HUES64 (cell line): Measurements from ENCODE around the gene SDHB.

Experiments
- H3K27ac ChIP-seq: 2 replicates; pipeline ENCODE4 v1.7.0; 2013; ENCODE audit warnings: low read depth, low read length, inconsistent platforms
- H3K27me3 ChIP-seq: 2 replicates; pipeline ENCODE4 v1.6.1; 2013; ENCODE audit warnings: mild to moderate bottlenecking, low read length; ENCODE audit not compliant: insufficient read depth
- H3K36me3 ChIP-seq: 2 replicates; pipeline ENCODE4 v1.6.1; 2013; ENCODE audit warnings: mild to moderate bottlenecking, low read length; ENCODE audit not compliant: insufficient read depth
- H3K4me1 ChIP-seq: 2 replicates; pipeline ENCODE4 v1.6.1; 2013; ENCODE audit warnings: mild to moderate bottlenecking, low read length, moderate library complexity; ENCODE audit not compliant: insufficient read depth
- H3K4me3 ChIP-seq: 2 replicates; pipeline ENCODE4 v1.5.1; 2013; ENCODE audit warnings: mild to moderate bottlenecking, low read length, moderate library complexity
- H3K9ac ChIP-seq: 2 replicates; pipeline ENCODE4 v1.6.1; 2013; ENCODE audit warnings: mild to moderate bottlenecking, low read depth, low read length
- H3K9me3 ChIP-seq: 2 replicates; pipeline ENCODE4 v1.6.1; 2013; ENCODE audit warnings: low read depth, low read length; ENCODE audit not compliant: insufficient read depth
- WGBS: fragments of 150-250, 120-280 bp; methylation state at CpG from one replicate; pipeline ENCODE4 v1.1.7; 2013; ENCODE audit warnings: missing lambda C conversion rate; 5-methylcytosine and 5-hydroxymethylcytosine counted together

SDHB gene

GRCh38 chr1:17043676-17044075, 10.2 kb downstream of the SDHB start:
- Histone ChIP-seq H3K4me3 (no peak overlapping the region), H3K27ac (no peak overlapping the region), H3K9me3 (no peaks in the 10 kb centered on the region), H3K36me3 (peaks cover 57% of the 10 kb centered on the region), H3K4me1 (peaks cover 4% of the 10 kb centered on the region; the same call in 1 of the 2 replicates), H3K9ac (no peak overlapping the region), H3K27me3 (no peaks in the 10 kb centered on the region)
- 69% methylated on average over 4 of the region's 5 CpGs for WGBS

GRCh38 chr1:17040135-17040534, 13.7 kb downstream of the SDHB start:
- no peaks in the 10 kb centered on the region for H3K27me3 ChIP-seq
- H3K27ac ChIP-seq, result no peak overlapping the region
- H3K4me3 ChIP-seq, result no peak overlapping the region
- 95% methylated on average over 1 of the region's 1 CpG for WGBS
- no peak overlapping the region for H3K9ac ChIP-seq
- H3K36me3 ChIP-seq, result peaks cover 75% of the 10 kb centered on the region
- H3K9me3 ChIP-seq, result no peaks in the 10 kb centered on the region
- H3K4me1 ChIP-seq, result no peaks in the 10 kb centered on the region

GRCh38 chr1:17039522-17039921, 14.3 kb downstream of the SDHB start:
- 100% methylated on average over 1 of the region's 2 CpGs for WGBS
- peaks cover 68% of the 10 kb centered on the region for H3K36me3 ChIP-seq

GRCh38 chr1:17033481-17033880, 20.4 kb downstream of the SDHB start:
- Histone ChIP-seq H3K9me3 (no peaks in the 10 kb centered on the region), H3K4me1 (no peaks in the 10 kb centered on the region)
- 94% methylated on average over 4 of the region's 4 CpGs for WGBS

More at GRCh38 chr1:17039522-17039921, 14.3 kb downstream of the SDHB start:
- Histone ChIP-seq H3K4me1 (no peaks in the 10 kb centered on the region), H3K27me3 (no peaks in the 10 kb centered on the region), H3K27ac (no peak overlapping the region), H3K9ac (no peak overlapping the region), H3K4me3 (no peak overlapping the region), H3K9me3 (no peaks in the 10 kb centered on the region)

GRCh38 chr1:17032741-17033140, 21.1 kb downstream of the SDHB start:
- H3K27ac ChIP-seq, result no peak overlapping the region
- H3K9ac ChIP-seq, result no peak overlapping the region
- H3K4me1 ChIP-seq, result no peaks in the 10 kb centered on the region
- WGBS, result 97% methylated on average over 3 of the region's 3 CpGs
- no peak overlapping the region for H3K4me3 ChIP-seq
- no peaks in the 10 kb centered on the region for H3K27me3 ChIP-seq
- peaks cover 64% of the 10 kb centered on the region for H3K36me3 ChIP-seq
- no peaks in the 10 kb centered on the region for H3K9me3 ChIP-seq

More at GRCh38 chr1:17033481-17033880, 20.4 kb downstream of the SDHB start:
- Histone ChIP-seq H3K27ac (no peak overlapping the region), H3K4me3 (no peak overlapping the region), H3K9ac (no peak overlapping the region), H3K36me3 (peaks cover 62% of the 10 kb centered on the region), H3K27me3 (no peaks in the 10 kb centered on the region)

GRCh38 chr1:17031436-17031835, 22.4 kb downstream of the SDHB start:
- WGBS, result 95% methylated on average over 4 of the region's 4 CpGs
- Histone ChIP-seq H3K4me1 (no peaks in the 10 kb centered on the region), H3K9me3 (no peaks in the 10 kb centered on the region), H3K9ac (no peak overlapping the region), H3K4me3 (no peak overlapping the region), H3K36me3 (peaks cover 73% of the 10 kb centered on the region), H3K27ac (no peak overlapping the region), H3K27me3 (no peaks in the 10 kb centered on the region)

- H3K36me3 ChIP-seq, result peaks cover 78% of the 10 kb centered on the region
- H3K9ac ChIP-seq, result no peak overlapping the region
- 92% methylated on average over 4 of the region's 4 CpGs for WGBS
- H3K4me1 ChIP-seq, result no peaks in the 10 kb centered on the region
- no peak overlapping the region for H3K4me3 ChIP-seq
- H3K27me3 ChIP-seq, result no peaks in the 10 kb centered on the region
- no peaks in the 10 kb centered on the region for H3K9me3 ChIP-seq
- H3K27ac ChIP-seq, result no peak overlapping the region
Measured at GRCh38 chr1:17030206-17030605, 23.6 kb downstream of the SDHB start.

- H3K27ac ChIP-seq, result no peak overlapping the region
- H3K4me3 ChIP-seq, result no peak overlapping the region
- H3K27me3 ChIP-seq, result no peaks in the 10 kb centered on the region
- no peak overlapping the region for H3K9ac ChIP-seq
- no peaks in the 10 kb centered on the region for H3K9me3 ChIP-seq
- WGBS, result 94% methylated on average over 5 of the region's 5 CpGs
- H3K36me3 ChIP-seq, result peaks cover 92% of the 10 kb centered on the region
- no peaks in the 10 kb centered on the region for H3K4me1 ChIP-seq
Measured at GRCh38 chr1:17028662-17029188, 25.1 kb downstream of the SDHB start.

GRCh38 chr1:17027900-17028299, 25.9 kb downstream of the SDHB start:
- Histone ChIP-seq H3K36me3 (peaks cover 92% of the 10 kb centered on the region), H3K9me3 (no peaks in the 10 kb centered on the region), H3K27ac (no peak overlapping the region), H3K4me3 (no peak overlapping the region), H3K27me3 (no peaks in the 10 kb centered on the region), H3K9ac (no peak overlapping the region), H3K4me1 (no peaks in the 10 kb centered on the region)
- 100% methylated on average over 1 of the region's 2 CpGs for WGBS

GRCh38 chr1:17027403-17027802, 26.4 kb downstream of the SDHB start:
- Histone ChIP-seq H3K4me3 (no peak overlapping the region), H3K9me3 (no peaks in the 10 kb centered on the region), H3K27ac (no peak overlapping the region), H3K36me3 (peaks cover 92% of the 10 kb centered on the region), H3K27me3 (no peaks in the 10 kb centered on the region), H3K9ac (no peak overlapping the region), H3K4me1 (no peaks in the 10 kb centered on the region)
- 93% methylated on average over 5 of the region's 5 CpGs for WGBS

- 100% methylated on average over 1 of the region's 1 CpG for WGBS
- peaks cover 94% of the 10 kb centered on the region for H3K36me3 ChIP-seq
- no peak overlapping the region for H3K9ac ChIP-seq
- H3K27me3 ChIP-seq, result no peaks in the 10 kb centered on the region
- no peaks in the 10 kb centered on the region for H3K9me3 ChIP-seq
- H3K27ac ChIP-seq, result no peak overlapping the region
- H3K4me1 ChIP-seq, result no peaks in the 10 kb centered on the region
- H3K4me3 ChIP-seq, result no peak overlapping the region
Measured at GRCh38 chr1:17024721-17025120, 29.1 kb downstream of the SDHB start.

GRCh38 chr1:17023573-17023972, 30.3 kb downstream of the SDHB start:
- 88% methylated on average over 3 of the region's 3 CpGs for WGBS
- Histone ChIP-seq H3K4me1 (no peaks in the 10 kb centered on the region), H3K36me3 (peaks cover 100% of the 10 kb centered on the region), H3K4me3 (no peak overlapping the region), H3K9me3 (no peaks in the 10 kb centered on the region), H3K27ac (no peak overlapping the region), H3K27me3 (no peaks in the 10 kb centered on the region), H3K9ac (no peak overlapping the region)
